Endothelial cell of hepatic sinusoid (primary cell): Measurements from ENCODE around the gene WNT2B.
"Not testable (repeated sequence)": the region's sequence is repeated elsewhere in the genome, so short reads cannot be mapped to it uniquely, and the experiment has no call there.

Source experiments
- in situ Hi-C: cut with HindIII; loops from 2 replicates; pipeline ENCODE4 v1.10.0; 2017; ENCODE audit warnings: low sequenced_read_pairs

WNT2B gene

GRCh38 chr1:112508278-112509004, at the start of gene WNT2B:
Gene WNT2B, plus strand, starts transcription at chr1:112508965. Its CDS starts 298 bp downstream, at chr1:112509263.
- in situ Hi-C loops = no loop called here

- in situ Hi-C loops = no loop called here
Measured at GRCh38 chr1:112460615-112461014, 48.1 kb upstream of the WNT2B start.

GRCh38 chr1:112461200-112461871, 47.4 kb upstream of the WNT2B start:
- in situ Hi-C loops = no loop called here

DNA sequence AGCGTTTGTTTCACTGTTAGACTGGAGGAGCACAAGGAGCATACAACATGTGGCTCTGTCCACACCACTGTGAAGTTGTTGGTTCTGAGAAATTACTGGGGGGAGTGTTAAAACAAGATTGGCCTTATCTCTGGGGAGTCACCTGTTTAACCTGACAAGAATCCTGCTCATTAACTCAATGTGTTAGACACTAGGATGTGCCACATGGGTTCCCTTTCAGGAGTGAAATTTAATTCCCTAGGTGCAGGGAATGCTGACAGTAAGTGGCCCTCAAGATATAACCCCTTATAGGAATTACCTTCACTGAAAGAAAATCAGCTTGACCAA, 45.8 kb upstream of the WNT2B start:
- in situ Hi-C loops = no loop called here

DNA sequence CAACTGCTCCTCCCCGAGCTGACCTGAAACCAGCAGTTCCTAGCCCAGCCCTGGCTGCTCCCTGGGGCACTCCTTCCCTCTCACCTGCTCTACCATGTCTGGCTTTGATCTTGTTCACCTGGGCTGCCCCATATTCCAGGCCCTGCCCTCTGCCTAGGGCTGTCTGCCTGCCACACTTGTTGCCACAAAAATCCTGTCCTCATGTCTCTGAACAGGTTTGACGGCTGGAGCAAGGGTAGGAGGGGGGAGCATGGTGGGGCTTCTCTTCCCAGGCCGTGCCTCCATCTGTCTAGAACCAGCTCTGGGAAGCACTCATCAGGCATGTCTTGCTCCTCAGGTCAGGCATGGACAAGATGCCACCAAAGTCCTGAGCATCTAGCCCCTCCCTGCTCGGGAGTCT, 44.3 kb upstream of the WNT2B start:
- in situ Hi-C loops = no loop called here

DNA sequence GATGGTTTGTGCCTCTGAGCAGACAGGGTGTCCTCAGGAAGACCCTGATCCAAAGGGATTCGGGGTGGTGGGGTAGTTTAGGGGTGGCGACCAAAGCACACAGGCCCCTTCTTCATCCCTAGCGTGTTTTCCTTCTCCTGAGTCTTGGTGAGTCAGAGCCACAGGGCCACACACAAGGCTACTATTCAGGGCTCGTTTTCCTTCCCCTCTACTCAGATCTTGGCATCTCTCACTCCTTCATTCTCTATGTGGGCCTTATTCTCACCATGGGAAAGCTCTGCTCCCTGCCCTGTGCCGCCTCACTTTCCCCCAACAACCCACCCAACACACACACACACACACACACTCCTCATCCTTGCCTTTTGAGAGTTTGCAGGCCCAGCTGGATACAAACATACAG, 43.6 kb upstream of the WNT2B start:
- in situ Hi-C loops = no loop called here

GRCh38 chr1:112466078-112466660, 42.6 kb upstream of the WNT2B start:
- in situ Hi-C loops = no loop called here

DNA sequence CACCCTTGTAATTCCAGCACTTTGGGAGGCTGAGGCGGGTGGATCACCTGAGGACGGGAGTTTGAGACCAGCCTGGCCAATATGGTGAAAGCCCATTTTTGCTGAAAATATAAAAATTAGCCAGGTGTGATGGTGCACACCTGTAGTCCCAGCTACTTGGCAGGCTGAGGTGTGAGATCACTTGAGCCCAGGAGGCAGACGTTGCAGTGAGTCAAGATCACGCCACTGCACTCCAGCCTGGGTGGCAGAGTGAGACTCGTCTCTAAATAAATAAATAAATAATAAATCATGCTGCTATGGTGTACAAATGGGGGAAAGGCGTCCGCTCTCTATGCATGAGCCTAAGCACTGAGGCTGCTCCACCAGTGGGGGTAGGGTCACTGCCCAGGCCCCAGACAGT, 38.4 kb upstream of the WNT2B start:
- in situ Hi-C loops = not testable (repeated sequence)

DNA sequence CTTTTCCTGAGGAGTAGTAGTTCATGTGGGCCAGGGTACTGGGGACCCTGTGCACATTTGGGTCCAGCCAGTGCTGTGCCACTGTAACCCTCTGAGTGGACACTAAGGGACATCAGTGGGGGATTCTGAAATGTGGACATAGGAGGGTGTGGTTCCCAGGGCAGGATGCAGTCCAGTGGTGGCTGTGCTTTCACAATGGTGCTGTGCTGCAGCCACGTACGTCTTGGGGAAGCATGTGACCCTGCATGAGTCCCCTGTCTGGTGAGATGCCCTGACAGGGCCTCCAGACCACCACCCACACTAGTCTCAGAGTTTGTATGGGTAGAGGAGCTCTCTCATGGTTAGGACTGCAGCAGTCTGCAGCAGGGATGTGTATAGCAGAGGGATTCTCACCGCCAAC, 37.8 kb upstream of the WNT2B start:
- in situ Hi-C loops = no loop called here

GRCh38 chr1:112472142-112472541, 36.6 kb upstream of the WNT2B start:
- in situ Hi-C loops = no loop called here

- in situ Hi-C loops = no loop called here
Measured at GRCh38 chr1:112477550-112477949, 31.2 kb upstream of the WNT2B start.

DNA sequence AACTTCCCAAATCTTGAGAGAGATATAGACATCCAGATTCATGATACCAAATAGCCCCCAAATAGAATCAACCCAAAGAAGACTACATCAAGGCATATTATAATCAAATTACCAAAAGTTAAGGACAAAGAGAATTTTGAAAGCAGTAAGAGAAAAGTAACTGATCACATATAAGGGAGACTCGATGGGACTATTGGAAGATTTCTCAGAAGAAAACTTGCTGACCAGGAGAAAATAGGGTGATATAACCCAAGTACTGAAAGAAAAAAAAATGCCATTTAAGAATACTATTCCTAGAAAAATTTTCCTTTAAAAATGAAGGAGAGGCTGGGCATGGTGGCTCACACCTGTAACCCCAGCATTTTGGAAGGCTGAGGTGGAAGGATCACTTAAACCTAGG, 30.5 kb upstream of the WNT2B start:
- in situ Hi-C loops = no loop called here

GRCh38 chr1:112486063-112486462, 22.7 kb upstream of the WNT2B start:
- in situ Hi-C loops = not testable (repeated sequence)

DNA sequence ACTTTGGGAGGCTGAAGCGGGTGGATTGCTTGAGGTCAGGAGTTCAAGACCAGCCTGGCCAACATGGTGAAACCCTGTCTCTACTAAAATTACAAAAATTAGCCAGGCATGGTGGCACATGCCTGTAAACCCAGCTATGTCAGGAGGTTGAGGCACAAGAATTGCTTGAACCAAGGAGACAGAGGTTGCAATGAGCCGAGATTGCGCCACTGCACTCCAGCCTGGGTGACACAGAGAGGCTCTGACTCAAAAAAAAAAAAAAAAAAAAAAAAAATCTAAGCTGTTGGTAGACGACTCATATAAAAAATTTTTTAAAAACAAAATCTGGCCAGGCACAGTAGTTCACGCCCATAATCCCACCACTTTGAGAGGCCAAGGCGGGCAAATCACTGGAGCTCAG, 21.1 kb upstream of the WNT2B start:
- in situ Hi-C loops = not testable (repeated sequence)

DNA sequence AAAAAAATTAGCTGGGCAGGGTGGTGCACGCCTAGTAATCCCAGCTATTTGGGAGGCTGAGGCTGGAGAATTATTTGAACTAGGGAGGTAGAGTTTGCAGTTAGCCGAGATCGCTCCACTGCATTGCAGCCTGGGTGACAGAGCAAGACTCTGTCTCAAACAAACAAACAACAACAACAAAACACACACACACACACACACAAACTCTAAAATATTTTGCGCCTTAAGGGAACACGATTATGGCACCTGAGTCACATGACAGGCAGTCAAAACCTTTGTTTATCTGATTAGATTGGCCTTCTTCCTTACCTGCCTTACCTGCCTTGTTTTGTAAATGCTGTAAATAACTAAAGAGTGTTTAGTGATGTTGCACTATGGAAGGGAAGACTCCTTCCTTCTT, 20.6 kb upstream of the WNT2B start:
- in situ Hi-C loops = no loop called here

GRCh38 chr1:112492076-112492475, 16.7 kb upstream of the WNT2B start:
- in situ Hi-C loops = no loop called here

DNA sequence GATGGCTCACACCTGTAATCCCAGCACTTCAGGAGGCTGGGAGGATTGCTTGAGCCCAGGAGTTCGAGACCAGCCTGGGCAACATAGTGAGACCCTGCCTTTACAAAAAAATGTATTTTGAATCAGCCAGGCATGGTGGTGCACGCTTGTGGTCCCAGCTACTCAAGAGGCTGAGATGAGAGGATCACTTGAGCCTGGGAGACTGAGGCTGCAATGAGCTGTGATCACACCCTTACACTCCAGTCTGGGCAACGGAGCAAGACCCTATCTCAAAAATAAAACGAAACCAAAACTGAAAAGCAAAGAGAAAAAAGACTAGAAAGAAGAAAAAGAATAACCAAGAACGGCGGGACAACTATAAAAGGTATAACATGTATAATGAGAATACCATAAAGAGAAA, 15.4 kb upstream of the WNT2B start:
- in situ Hi-C loops = no loop called here

GRCh38 chr1:112496290-112496689, 12.5 kb upstream of the WNT2B start:
- in situ Hi-C loops = no loop called here

GRCh38 chr1:112501810-112502641, 6.7 kb upstream of the WNT2B start:
- in situ Hi-C loops = no loop called here

GRCh38 chr1:112502826-112503225, 5.9 kb upstream of the WNT2B start:
- in situ Hi-C loops = no loop called here

GRCh38 chr1:112504001-112504660, 4.6 kb upstream of the WNT2B start:
- in situ Hi-C loops = no loop called here
